HG02678 (cell line): ENCODE results near the gene PERM1.
"Not testable (repeated sequence)": the region's sequence is repeated elsewhere in the genome, so short reads cannot be mapped to it uniquely, and the experiment has no call there.

ENCODE experiments used
- ATAC-seq: cut with Tn5 transposase; IDR thresholded peaks from one replicate; pipeline ENCODE4 v1.9.1; 2021; ENCODE audit warnings: mild to moderate bottlenecking, moderate library complexity; ENCODE audit not compliant: unreplicated experiment

Gene PERM1

GRCh38 chr1:950881-951280 lies 31.0 kb downstream of the PERM1 start:
- ATAC-seq = no peak

- no peak for ATAC-seq
Measured at GRCh38 chr1:950268-950667, 31.6 kb downstream of the PERM1 start.

GRCh38 chr1:947958-948357 lies 33.9 kb downstream of the PERM1 start:
- ATAC-seq = no peak

GRCh38 chr1:946811-947210 lies 35.1 kb downstream of the PERM1 start:
- ATAC-seq = not testable (repeated sequence)

GRCh38 chr1:945688-946556 lies 36.0 kb downstream of the PERM1 start:
- no peak for ATAC-seq

- ATAC-seq = no peak
Measured at GRCh38 chr1:944341-945325, 37.3 kb downstream of the PERM1 start.

- ATAC-seq = no peak
Measured at GRCh38 chr1:943545-944340, 38.1 kb downstream of the PERM1 start.

GRCh38 chr1:942864-943533 lies 38.9 kb downstream of the PERM1 start:
- no peak for ATAC-seq

- no peak for ATAC-seq
Measured at GRCh38 chr1:942411-942821, 39.5 kb downstream of the PERM1 start.

- no peak for ATAC-seq
Measured at GRCh38 chr1:941588-942383, 40.1 kb downstream of the PERM1 start.

- ATAC-seq = no peak
Measured at GRCh38 chr1:941015-941587, 40.8 kb downstream of the PERM1 start.

GRCh38 chr1:940107-941014 lies 41.5 kb downstream of the PERM1 start:
- no peak for ATAC-seq

GRCh38 chr1:939511-940106 lies 42.3 kb downstream of the PERM1 start:
- no peak for ATAC-seq

- no peak for ATAC-seq
Measured at GRCh38 chr1:938711-939489, 43.0 kb downstream of the PERM1 start.

- ATAC-seq = no peak
Measured at GRCh38 chr1:938088-938683, 43.7 kb downstream of the PERM1 start.

GRCh38 chr1:937521-937920 lies 44.4 kb downstream of the PERM1 start:
- ATAC-seq = no peak
